Measurements from ENCODE around the gene ELMO1. TPM values are rescaled to one million over a fixed set of nuclear protein-coding genes. Genes with fewer than 3 reads are reported as not detected.

Gene ELMO1
- total and polyA plus RNA-seq, 2 of the 13 experiments (the other 11 are each of a cell fraction or from before 2014, with no cell fraction given) = 0.11 to 0.17 TPM

GRCh38 chr7:37418381-37418780 lies 30.3 kb downstream of the ELMO1 start (continued):
- no peak for TF ChIP-seq ZHX1 (CRISPR knock-in tag; IDR thresholded peaks at IDR 0.05; ENCODE audit: low read depth)
- no peak for TF ChIP-seq ZNF362 (CRISPR knock-in tag; IDR thresholded peaks at IDR 0.05; ENCODE audit: borderline replicate concordance)
- TF ChIP-seq ZBTB49 (CRISPR knock-in tag; IDR thresholded peaks at IDR 0.05; ENCODE audit: borderline replicate concordance) = no peak
- TF ChIP-seq ZNF776 (CRISPR knock-in tag; IDR thresholded peaks at IDR 0.05) = no peak
- no peak for TF ChIP-seq ZNF558 (CRISPR knock-in tag; IDR thresholded peaks at IDR 0.05; ENCODE audit: borderline replicate concordance)
- TF ChIP-seq ZNF513 (CRISPR knock-in tag; conservative IDR thresholded peaks at IDR 0.05) = no peak
- no peak for TF ChIP-seq NAIF1 (CRISPR knock-in tag; IDR thresholded peaks at IDR 0.05; ENCODE audit: borderline replicate concordance)

Measured in HepG2 (cell line).